BJ (cell line): ENCODE measurements around the gene THEM4. TPM values are rescaled to one million over a fixed set of nuclear protein-coding genes. Genes with fewer than 3 reads are reported as not detected.
A peak's percentile ranks its signal among the peaks of the same experiment; 100 is the strongest.

ENCODE experiments used
- CTCF ChIA-PET: fragments of 350-600 bp; formaldehyde crosslinking; extraction: SDS; loops from one replicate; lab custom pipeline; 2021; ENCODE audit warnings: antibody characterized with exemption, inconsistent platforms; lab: Yijun Ruan, JAX
- POLR2A ChIA-PET: fragments of 300-600 bp; sonication (Branson Sonifier 250); formaldehyde crosslinking; extraction: SDS; loops from one replicate; lab custom pipeline; 2021; ENCODE audit warnings: antibody characterized with exemption; lab: Charles Lee
- DNase-seq: peaks from one replicate; pipeline ENCODE4 v3.0.0-alpha.2; 2011; ENCODE audit warnings: low read depth
- H3K27me3 ChIP-seq: 2 replicates; pipeline ENCODE4 v1.6.0; 2011; ENCODE audit warnings: low read length; ENCODE audit not compliant: control insufficient read depth, insufficient read depth
- H3K36me3 ChIP-seq: 2 replicates; pipeline ENCODE4 v1.5.1; 2011; ENCODE audit warnings: low read length; ENCODE audit not compliant: control insufficient read depth, insufficient read depth
- H3K4me3 ChIP-seq: 2 replicates; pipeline ENCODE4 v1.5.1; 2011; ENCODE audit warnings: low read depth, mild to moderate bottlenecking, control low read depth, low read length
- polyA plus RNA-seq: library from polyadenylated mRNA; depleted of rRNA; stranded (reverse); fragments of >200 nt; gene quantifications from 2 replicates; pipeline ENCODE4 v1.2.3, GENCODE V29; 2011
- TF ChIP-seq, protein P1 (sequence below): IDR thresholded peaks from 2 replicates; pipeline ENCODE4 v1.5.1; 2011; ENCODE audit warnings: low read depth, mild to moderate bottlenecking, control low read depth, inconsistent platforms, low read length, moderate library complexity; ENCODE audit not compliant: insufficient read depth

Gene THEM4
- polyA plus RNA-seq, 1 experiment, result 11.7 TPM

DNA sequence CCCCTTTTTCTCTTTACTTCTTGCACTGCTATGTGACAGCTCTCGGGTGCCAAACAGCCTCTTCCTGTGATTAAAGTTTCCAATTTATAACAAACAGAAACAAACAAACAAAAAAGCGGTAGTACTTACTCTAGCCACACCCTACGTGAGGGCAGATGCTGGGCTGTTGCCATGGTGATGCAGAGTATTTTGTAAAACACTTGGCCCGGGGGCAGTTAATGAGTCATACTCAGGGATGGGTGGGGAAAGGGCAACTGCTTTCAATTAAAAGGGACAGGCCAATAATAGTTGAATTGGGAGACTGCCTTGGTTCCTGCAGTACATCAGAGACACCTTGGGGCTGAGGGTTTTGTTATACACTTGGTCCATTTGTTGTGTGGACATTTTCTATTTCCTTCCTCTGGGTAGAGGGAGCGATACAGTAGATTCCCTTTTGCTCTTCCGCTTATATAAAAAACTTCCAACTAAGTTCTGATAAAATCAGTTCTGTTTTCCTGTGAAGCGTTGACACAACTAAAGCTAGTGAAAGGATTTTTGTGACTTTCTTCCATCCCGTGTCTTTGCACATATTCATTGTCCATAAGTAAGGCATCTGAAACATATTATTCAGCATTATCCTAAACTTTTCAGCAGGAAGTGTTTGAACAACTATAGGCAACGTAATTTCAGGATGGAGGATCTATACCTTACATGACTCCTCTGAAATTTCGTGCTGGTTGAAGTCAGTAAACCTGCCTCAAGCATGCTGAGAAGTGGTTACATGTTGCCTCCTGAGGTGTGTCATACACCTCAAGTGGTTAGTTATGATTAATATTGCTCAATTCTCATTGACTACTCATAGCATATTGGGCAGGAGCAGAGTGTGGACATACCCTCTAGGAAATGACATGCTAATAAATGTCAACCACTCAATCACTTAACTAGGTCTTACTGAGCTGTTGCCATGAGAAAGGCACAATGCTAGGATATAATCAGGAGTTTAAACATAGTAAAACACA is 36.7 kb upstream of the THEM4 start:
- ChIA-PET CTCF (interaction anchor here (0.9 to 3.5 kb wide), 7 partner anchors 11 to 56 kb away, joined by 3 to 29 read pairs (median 5); no protein-coding TSS in a partner anchor), POLR2A (no interaction called here)

DNA sequence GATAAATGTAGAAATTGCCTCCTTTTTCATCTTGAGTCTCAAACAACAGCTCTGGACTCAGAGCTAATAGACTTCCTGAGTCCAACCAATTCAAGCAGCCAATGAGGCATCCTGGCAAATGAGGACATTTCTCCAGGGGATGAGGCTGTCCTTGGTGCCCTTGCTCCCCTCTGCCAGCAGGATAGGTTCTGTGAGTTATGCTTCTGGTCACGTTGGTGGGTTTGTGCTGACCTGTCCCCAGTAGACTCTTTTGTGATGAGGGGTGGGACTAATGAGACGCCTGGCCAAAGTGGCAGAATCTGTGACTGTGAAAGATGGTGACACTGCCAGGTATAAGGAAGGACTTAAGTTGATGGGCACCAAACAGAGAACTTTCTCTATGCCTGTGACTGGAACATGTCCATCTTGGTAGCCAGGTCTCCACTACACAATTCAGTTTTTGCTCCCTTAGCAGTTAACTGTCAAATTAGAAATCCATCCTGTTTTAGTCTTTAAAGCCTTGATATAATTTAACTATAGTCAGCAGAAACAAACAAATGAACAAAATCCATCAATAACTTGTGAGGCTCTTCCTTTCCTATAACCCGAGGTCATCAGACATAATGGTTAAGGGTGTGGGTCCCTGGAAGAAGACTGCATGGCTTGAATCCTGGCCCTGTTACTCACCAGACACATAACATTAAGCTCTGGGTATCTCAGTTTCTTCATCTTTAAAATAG is 35.7 kb upstream of the THEM4 start:
- no peak for DNase-seq
- POLR2A ChIA-PET, result no interaction called here

More for the DNA sequence above, 36.7 kb upstream of the THEM4 start:
- TF ChIP-seq, protein P1, sequence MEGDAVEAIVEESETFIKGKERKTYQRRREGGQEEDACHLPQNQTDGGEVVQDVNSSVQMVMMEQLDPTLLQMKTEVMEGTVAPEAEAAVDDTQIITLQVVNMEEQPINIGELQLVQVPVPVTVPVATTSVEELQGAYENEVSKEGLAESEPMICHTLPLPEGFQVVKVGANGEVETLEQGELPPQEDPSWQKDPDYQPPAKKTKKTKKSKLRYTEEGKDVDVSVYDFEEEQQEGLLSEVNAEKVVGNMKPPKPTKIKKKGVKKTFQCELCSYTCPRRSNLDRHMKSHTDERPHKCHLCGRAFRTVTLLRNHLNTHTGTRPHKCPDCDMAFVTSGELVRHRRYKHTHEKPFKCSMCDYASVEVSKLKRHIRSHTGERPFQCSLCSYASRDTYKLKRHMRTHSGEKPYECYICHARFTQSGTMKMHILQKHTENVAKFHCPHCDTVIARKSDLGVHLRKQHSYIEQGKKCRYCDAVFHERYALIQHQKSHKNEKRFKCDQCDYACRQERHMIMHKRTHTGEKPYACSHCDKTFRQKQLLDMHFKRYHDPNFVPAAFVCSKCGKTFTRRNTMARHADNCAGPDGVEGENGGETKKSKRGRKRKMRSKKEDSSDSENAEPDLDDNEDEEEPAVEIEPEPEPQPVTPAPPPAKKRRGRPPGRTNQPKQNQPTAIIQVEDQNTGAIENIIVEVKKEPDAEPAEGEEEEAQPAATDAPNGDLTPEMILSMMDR, result no peak
- no peaks in the 10 kb centered on the region for H3K36me3 ChIP-seq
- H3K4me3 ChIP-seq, result no peak overlapping the region
- DNase-seq, result peak; percentile 96
- H3K27me3 ChIP-seq, result no peaks in the 10 kb centered on the region

DNA sequence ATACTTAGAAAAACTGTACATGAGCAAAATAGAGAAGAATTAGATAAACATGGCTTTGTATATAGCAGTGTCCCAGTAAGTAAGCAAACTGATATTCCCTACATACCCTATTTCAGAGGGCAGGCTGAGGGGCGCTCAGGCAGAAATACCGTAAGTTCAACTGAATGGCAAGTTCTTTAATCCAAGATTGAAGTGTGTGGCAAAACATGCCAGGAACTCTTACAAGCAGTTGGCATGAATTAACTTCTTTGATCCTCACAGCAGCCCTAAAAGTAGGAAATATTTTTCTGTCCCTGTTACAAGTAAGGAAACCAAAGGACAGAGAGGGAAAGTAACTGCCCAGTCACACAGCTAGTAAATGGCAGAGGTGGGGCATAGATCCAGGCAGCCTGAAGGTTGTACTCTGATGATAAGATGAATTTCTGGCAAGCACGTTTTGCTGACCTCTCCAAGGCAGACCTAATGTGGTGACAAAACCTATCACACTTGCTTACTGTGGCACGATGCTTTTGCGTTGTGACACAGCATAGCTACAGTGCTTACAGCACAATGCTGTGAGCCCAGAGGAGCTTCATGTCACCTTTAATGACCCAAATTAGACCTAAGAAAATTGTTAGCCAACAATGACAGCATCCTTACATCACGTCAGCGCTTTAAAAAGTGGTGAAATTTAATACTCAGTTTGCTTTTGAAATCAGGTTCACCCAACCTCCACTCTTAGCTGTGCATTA is 35.0 kb upstream of the THEM4 start:
- Histone ChIP-seq H3K36me3 (no peaks in the 10 kb centered on the region), H3K4me3 (no peak overlapping the region), H3K27me3 (no peaks in the 10 kb centered on the region)
- TF ChIP-seq, protein P1, result no peak
- no peak for DNase-seq
- CTCF ChIA-PET, result interaction anchor here (1.2 to 3.5 kb wide), 3 partner anchors 10 to 58 kb away, joined by 3 to 29 read pairs (median 5); no protein-coding TSS in a partner anchor
- POLR2A ChIA-PET, result no interaction called here

More for the DNA sequence above, 35.7 kb upstream of the THEM4 start:
- CTCF ChIA-PET, result interaction anchor here (1.2 to 3.5 kb wide), 4 partner anchors 10 to 57 kb away, joined by 3 to 29 read pairs (median 5); no protein-coding TSS in a partner anchor
- no peaks in the 10 kb centered on the region for H3K27me3 ChIP-seq
- no peak overlapping the region for H3K4me3 ChIP-seq
- no peaks in the 10 kb centered on the region for H3K36me3 ChIP-seq
- TF ChIP-seq, protein P1, result no peak

DNA sequence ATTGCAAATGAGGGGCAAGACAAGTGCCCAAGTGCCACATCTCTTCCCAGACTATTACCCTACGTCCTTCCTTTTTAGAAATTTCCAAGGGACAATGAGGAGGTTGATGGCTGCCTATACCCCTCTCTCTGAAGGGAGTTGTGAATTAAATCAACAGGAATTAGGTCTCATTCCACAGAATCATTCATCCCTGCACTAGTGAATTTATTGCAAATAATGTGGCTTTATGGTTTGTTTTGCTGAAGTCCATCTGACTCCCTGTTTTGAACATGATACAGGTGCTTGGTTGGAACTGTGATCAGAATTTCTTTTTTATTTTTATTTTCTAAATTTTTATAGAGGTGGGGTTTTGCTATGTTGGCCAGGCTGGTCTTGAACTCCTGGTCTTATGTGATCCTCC is 34.3 kb upstream of the THEM4 start:
- CTCF ChIA-PET, result interaction anchor here (3.5 kb wide), 1 partner anchor 9 kb away, joined by 29 read pairs; no protein-coding TSS in a partner anchor

More for the DNA sequence above, 34.3 kb upstream of the THEM4 start:
- Histone ChIP-seq H3K36me3 (no peaks in the 10 kb centered on the region), H3K27me3 (no peaks in the 10 kb centered on the region), H3K4me3 (no peak overlapping the region)
- no peak for DNase-seq
- TF ChIP-seq, protein P1, result no peak
- POLR2A ChIA-PET, result no interaction called here
